H54 (cell line): ENCODE measurements around the gene CBFB.

Source experiments
- DNase-seq: peaks from one replicate; pipeline ENCODE4 v3.0.0; 2011; ENCODE audit warnings: low spot score, mixed read lengths; ENCODE audit not compliant: insufficient read length
- FAIRE-seq: peaks from 3 replicates; lab custom pipeline; 2011; peaks lifted over from hg19 to GRCh38; lab: Jason Lieb, UNC
- POLR2A ChIP-seq: IDR thresholded peaks from 2 replicates; pipeline ENCODE4 v1.6.1; 2011; ENCODE audit warnings: low read depth, mild to moderate bottlenecking, low read length

Gene CBFB

GRCh38 chr16:67011274-67011673 is 17.7 kb upstream of the CBFB start:
- FAIRE-seq = no peak
- no peak for DNase-seq
- no peak for TF ChIP-seq POLR2A

GRCh38 chr16:67013233-67013822 is 15.6 kb upstream of the CBFB start:
- no peak for TF ChIP-seq POLR2A
- FAIRE-seq (no peak), DNase-seq (no peak)

DNA sequence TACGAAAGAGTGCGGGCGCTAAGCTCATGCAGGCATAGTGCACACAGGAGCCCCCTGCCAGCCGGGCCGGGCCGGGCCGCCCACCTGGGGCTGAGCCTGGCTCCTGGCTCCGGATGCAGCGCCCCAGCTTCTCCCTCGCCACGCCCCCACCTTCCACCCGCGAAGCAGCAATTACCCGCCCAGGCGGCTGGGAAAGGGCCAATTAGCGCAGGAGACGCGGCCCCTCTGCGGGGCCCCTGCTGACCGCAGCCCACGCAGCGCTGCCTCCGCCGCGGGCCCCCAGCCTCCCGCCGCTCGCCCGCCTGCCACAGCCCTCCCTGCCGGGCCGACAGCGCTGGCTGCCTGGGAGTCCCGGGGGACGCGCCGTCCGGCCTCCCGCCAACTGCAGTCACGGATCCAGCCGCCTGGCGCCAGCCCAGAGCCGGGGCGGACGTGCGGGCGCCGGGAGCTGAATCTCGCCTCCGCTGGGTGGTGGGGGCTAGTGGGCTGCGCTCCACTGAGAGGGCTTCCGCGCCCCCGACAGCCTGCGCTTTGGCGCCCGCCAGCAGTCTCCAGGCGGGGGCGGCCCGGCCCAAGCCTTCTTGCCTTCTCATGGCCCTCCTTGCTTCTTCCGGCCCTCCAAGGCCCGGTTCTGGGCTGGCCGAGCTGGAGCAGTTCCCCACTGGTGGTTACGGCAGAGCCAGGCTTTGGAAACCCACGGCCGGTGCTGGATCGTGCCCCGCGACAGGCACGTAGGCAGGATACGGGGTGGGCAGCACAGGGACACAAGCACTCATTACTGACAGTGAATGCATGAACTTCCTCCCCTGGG is 14.9 kb upstream of the CBFB start:
- 0 out of 2 replicates have a peak, but pooled peaks have one; percentile 26 for TF ChIP-seq POLR2A
- FAIRE-seq (no peak), DNase-seq (no peak)

DNA sequence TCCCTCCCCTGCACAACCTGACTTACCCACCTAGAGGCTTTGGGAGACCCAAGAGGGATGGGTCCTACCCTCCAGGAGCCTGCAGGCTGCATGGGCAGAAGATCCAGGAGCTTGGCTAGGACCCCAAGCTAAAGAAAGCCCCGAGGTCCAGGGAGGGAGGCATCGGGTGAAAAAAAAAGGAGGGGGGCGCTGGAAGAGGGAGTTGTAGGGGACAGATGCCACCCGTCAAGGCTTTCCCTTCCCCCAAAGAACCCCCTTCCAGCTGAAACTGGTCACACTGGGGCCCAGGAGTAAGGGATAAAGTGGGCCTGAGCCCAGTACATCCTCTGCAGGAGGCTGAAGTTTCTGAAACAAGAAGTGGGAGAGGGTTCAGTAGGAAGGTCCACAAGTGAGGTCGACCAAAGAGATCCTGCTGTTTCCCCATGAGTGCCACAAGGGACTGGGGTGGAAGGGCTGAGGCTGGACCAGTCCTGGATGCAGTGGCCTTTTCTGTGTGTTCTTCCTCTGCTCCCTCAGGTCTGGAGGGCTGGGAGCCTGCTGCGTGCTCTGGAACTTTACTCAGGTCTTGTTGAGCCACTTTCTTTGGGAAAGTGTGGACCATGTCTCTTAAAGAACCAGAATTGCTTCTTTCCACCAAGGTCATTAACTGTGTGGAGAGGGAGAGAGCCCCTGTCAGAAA is 14.2 kb upstream of the CBFB start:
- FAIRE-seq (no peak), DNase-seq (no peak)
- no peak for TF ChIP-seq POLR2A

- TF ChIP-seq POLR2A = no peak
- DNase-seq = no peak
- no peak for FAIRE-seq
Observed at GRCh38 chr16:67015313-67015731, 13.6 kb upstream of the CBFB start.

GRCh38 chr16:67016143-67016542 is 12.8 kb upstream of the CBFB start:
- no peak for FAIRE-seq

DNA sequence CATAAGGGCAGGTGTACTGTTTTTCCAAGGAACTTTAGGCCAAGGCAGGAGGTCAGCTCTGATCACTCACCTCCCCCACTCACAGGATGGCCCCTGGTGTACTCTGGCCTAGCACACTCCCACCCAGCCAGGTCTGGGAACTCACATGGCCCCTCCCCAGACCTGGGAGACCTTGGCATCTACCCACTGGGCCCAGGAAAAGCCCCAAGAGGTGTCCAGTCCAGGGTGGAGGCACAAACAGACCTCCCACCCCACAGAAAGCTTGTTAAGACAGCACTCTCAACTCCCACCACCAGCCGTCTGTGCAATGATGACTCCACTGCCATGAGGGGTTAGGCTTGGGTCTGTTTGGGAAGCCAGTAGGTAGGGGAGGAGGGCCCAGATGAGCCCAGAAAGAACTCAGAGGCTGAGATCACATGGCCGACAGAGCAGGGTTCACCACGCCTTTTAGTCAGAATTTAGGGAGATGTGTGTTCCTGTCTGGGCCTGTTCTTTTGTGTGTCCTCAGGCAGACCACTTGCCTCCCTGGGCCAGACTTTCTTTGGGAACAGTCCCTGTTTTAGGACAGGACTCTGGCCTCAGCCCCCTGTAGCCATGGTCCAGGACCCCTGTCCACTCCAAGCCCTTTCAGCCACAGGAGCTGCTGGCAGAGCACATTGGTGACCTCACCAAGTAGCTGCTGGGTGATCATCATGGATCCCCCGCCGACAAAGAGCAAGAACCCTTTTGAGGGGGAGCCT is 12.1 kb upstream of the CBFB start:
- FAIRE-seq = no peak
- no peak for DNase-seq
- no peak for TF ChIP-seq POLR2A

More at GRCh38 chr16:67016143-67016542, 12.8 kb upstream of the CBFB start:
- no peak for TF ChIP-seq POLR2A
- no peak for DNase-seq

- no peak for TF ChIP-seq POLR2A
- DNase-seq (no peak), FAIRE-seq (no peak)
Observed at GRCh38 chr16:67017421-67017750, 11.6 kb upstream of the CBFB start.

GRCh38 chr16:67017810-67018488 is 11.0 kb upstream of the CBFB start:
- TF ChIP-seq POLR2A = no peak
- FAIRE-seq = peak; percentile 83
- peak; percentile 92 for DNase-seq

DNA sequence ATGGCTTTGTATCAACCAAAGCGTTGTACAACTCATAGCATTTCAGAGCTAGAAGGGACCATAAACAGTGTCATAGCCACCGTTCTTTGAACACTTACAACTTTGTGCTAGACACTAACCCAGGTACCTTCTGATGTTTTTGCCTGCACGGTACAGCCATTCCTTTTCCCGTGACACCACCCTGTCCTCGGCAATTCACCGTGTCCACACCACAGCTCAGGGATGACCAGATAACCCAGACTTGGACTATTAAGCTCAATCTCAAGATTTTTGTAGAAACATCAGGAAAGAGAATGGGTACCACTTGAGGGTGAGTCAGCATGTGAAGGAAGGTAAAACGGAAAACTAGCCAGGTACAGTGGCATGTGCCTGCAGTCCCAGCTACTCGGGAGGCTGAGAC is 9.8 kb upstream of the CBFB start:
- FAIRE-seq (no peak), DNase-seq (no peak)
- no peak for TF ChIP-seq POLR2A

- no peak for DNase-seq
- no peak for FAIRE-seq
- no peak for TF ChIP-seq POLR2A
Observed at GRCh38 chr16:67021321-67021720, 7.6 kb upstream of the CBFB start.

GRCh38 chr16:67022531-67023214 is 6.3 kb upstream of the CBFB start:
- TF ChIP-seq POLR2A = no peak
- DNase-seq = no peak
- no peak for FAIRE-seq

- no peak for TF ChIP-seq POLR2A
- no peak for DNase-seq
- no peak for FAIRE-seq
Observed at GRCh38 chr16:67023689-67024088, 5.3 kb upstream of the CBFB start.
